IPS-15b (cell line): ENCODE measurements around the gene SOX13.
A peak's percentile ranks its signal among the peaks of the same experiment; 100 is the strongest.

ENCODE experiments used
- H3K27me3 ChIP-seq: one replicate; pipeline ENCODE4 v1.6.1; 2013; ENCODE audit warnings: low read length; ENCODE audit not compliant: control insufficient read depth, insufficient read depth
- H3K36me3 ChIP-seq: one replicate; pipeline ENCODE4 v1.6.1; 2013; ENCODE audit warnings: low read length; ENCODE audit not compliant: control insufficient read depth, insufficient read depth
- H3K4me1 ChIP-seq: one replicate; pipeline ENCODE4 v1.6.1; 2013; ENCODE audit warnings: mild to moderate bottlenecking, low read length; ENCODE audit not compliant: control insufficient read depth, insufficient read depth
- H3K4me3 ChIP-seq: one replicate; pipeline ENCODE4 v1.5.1; 2013; ENCODE audit warnings: low read depth, low read length
- H3K9ac ChIP-seq: one replicate; pipeline ENCODE4 v1.6.1; 2013; ENCODE audit warnings: low read depth, mild to moderate bottlenecking, low read length
- H3K9me3 ChIP-seq: one replicate; pipeline ENCODE4 v1.6.1; 2013; ENCODE audit warnings: mild to moderate bottlenecking, low read length; ENCODE audit not compliant: control insufficient read depth, insufficient read depth

Gene SOX13

GRCh38 chr1:204143276-204144041, 70.5 kb downstream of the SOX13 start:
- H3K9me3 ChIP-seq = no peaks in the 10 kb centered on the region
- no peak overlapping the region for H3K9ac ChIP-seq
- H3K4me1 ChIP-seq = peaks cover 26% of the 10 kb centered on the region
- no peak overlapping the region for H3K4me3 ChIP-seq
- H3K36me3 ChIP-seq = peaks cover 11% of the 10 kb centered on the region
- peaks cover 2% of the 10 kb centered on the region for H3K27me3 ChIP-seq

- Histone ChIP-seq H3K36me3 (peaks cover 11% of the 10 kb centered on the region), H3K4me1 (peaks cover 27% of the 10 kb centered on the region), H3K27me3 (peaks cover 6% of the 10 kb centered on the region), H3K9me3 (no peaks in the 10 kb centered on the region), H3K9ac (no peak overlapping the region), H3K4me3 (no peak overlapping the region)
These were observed 72.2 kb downstream of the SOX13 start for GRCh38 chr1:204145033-204145504.

- peaks cover 11% of the 10 kb centered on the region for H3K36me3 ChIP-seq
- H3K4me1 ChIP-seq = peaks cover 34% of the 10 kb centered on the region
- peaks cover 11% of the 10 kb centered on the region for H3K27me3 ChIP-seq
- no peaks in the 10 kb centered on the region for H3K9me3 ChIP-seq
- H3K4me3 ChIP-seq = no peak overlapping the region
- H3K9ac ChIP-seq = no peak overlapping the region
These were observed 73.4 kb downstream of the SOX13 start for GRCh38 chr1:204146309-204146708.

- Histone ChIP-seq H3K9ac (no peak overlapping the region), H3K27me3 (peaks cover 11% of the 10 kb centered on the region), H3K4me1 (peaks cover 31% of the 10 kb centered on the region), H3K9me3 (no peaks in the 10 kb centered on the region), H3K4me3 (peak overlapping the region; percentile 14), H3K36me3 (peaks cover 11% of the 10 kb centered on the region)
These were observed 74.0 kb downstream of the SOX13 start for GRCh38 chr1:204146965-204147364.

- peaks cover 27% of the 10 kb centered on the region for H3K4me1 ChIP-seq
- peak overlapping the region; percentile 14 for H3K4me3 ChIP-seq
- peak overlapping the region; percentile 27 for H3K9ac ChIP-seq
- peaks cover 13% of the 10 kb centered on the region for H3K27me3 ChIP-seq
- peaks cover 11% of the 10 kb centered on the region for H3K36me3 ChIP-seq
- H3K9me3 ChIP-seq = no peaks in the 10 kb centered on the region
These were observed 74.8 kb downstream of the SOX13 start for GRCh38 chr1:204147406-204148383.

- no peak overlapping the region for H3K9ac ChIP-seq
- H3K4me3 ChIP-seq = no peak overlapping the region
- no peaks in the 10 kb centered on the region for H3K9me3 ChIP-seq
- H3K4me1 ChIP-seq = peaks cover 27% of the 10 kb centered on the region
- peaks cover 11% of the 10 kb centered on the region for H3K36me3 ChIP-seq
- peaks cover 20% of the 10 kb centered on the region for H3K27me3 ChIP-seq
These were observed 76.2 kb downstream of the SOX13 start for GRCh38 chr1:204149107-204149506.

- H3K36me3 ChIP-seq = peaks cover 11% of the 10 kb centered on the region
- peak overlapping the region; percentile 7 for H3K4me3 ChIP-seq
- peak overlapping the region; percentile 27 for H3K9ac ChIP-seq
- peaks cover 27% of the 10 kb centered on the region for H3K4me1 ChIP-seq
- H3K27me3 ChIP-seq = peaks cover 25% of the 10 kb centered on the region
- H3K9me3 ChIP-seq = no peaks in the 10 kb centered on the region
These were observed 77.0 kb downstream of the SOX13 start for GRCh38 chr1:204149635-204150565.

GRCh38 chr1:204150702-204151551, 78.0 kb downstream of the SOX13 start:
- peak overlapping the region; percentile 84 for H3K4me3 ChIP-seq
- H3K36me3 ChIP-seq = peaks cover 2% of the 10 kb centered on the region
- H3K9ac ChIP-seq = no peak overlapping the region
- peaks cover 27% of the 10 kb centered on the region for H3K4me1 ChIP-seq
- peaks cover 25% of the 10 kb centered on the region for H3K27me3 ChIP-seq
- H3K9me3 ChIP-seq = no peaks in the 10 kb centered on the region

GRCh38 chr1:204151552-204152309, 78.8 kb downstream of the SOX13 start, which contains the start of gene ETNK2:
Gene ETNK2 (minus strand): TSS chr1:204152044. CDS start chr1:204151852, 192 bp downstream.
- Histone ChIP-seq H3K9ac (peak within 1 kb of the TSS; percentile 42), H3K27me3 (peaks cover 25% of the 10 kb centered on the region), H3K4me3 (peak within 1 kb of the TSS; percentile 84), H3K9me3 (no peaks in the 10 kb centered on the region), H3K4me1 (peaks cover 25% of the 10 kb centered on the region), H3K36me3 (no peaks in the 10 kb centered on the region)
